SK-N-MC (cell line): Measurements from ENCODE around the gene MEP1A.

Experiments
- EZH2 ChIP-seq: fragments of 200-600 bp; sonication (generic); IDR thresholded peaks from one replicate; pipeline ENCODE4 v1.6.1; 2017; ENCODE audit warnings: antibody characterized with exemption
- FOXP2 ChIP-seq: optimal IDR thresholded peaks from 2 replicates; pipeline ENCODE3; 2011; ENCODE audit warnings: mild to moderate bottlenecking, moderate library complexity; ENCODE audit not compliant: insufficient read depth; ENCODE audit errors: extremely low read length, control extremely low read depth
- POLR2AphosphoS5 ChIP-seq: IDR thresholded peaks from 2 replicates; pipeline ENCODE4 v1.6.1; 2012; ENCODE audit warnings: mild to moderate bottlenecking, low read depth, low read length, borderline replicate concordance

- TF ChIP-seq POLR2AphosphoS5, result no peak
- TF ChIP-seq EZH2, result no peak
- TF ChIP-seq FOXP2, result no peak
These were observed 20.4 kb upstream of the MEP1A start for GRCh38 chr6:46772762-46773161.
